SK-N-SH (cell line): Measurements from ENCODE around the gene C13orf42. TPM values are rescaled to one million over a fixed set of nuclear protein-coding genes. Genes with fewer than 3 reads are reported as not detected.

Experiments used
- CTCF ChIA-PET: fragments of 300-600, 350-600 bp; formaldehyde crosslinking; extraction: SDS; loops from one replicate; lab custom pipeline; 2021; lab: Yijun Ruan, JAX
- POLR2A ChIA-PET: fragments of 350-600 bp; sonication (Branson Sonifier 250); formaldehyde crosslinking; extraction: SDS; loops from one replicate; lab custom pipeline; 2020; ENCODE audit warnings: antibody characterized with exemption, inconsistent platforms; lab: Yijun Ruan, JAX
- DNase-seq: peaks from one replicate; pipeline ENCODE4 v3.0.0; 2012
- H2AFZ ChIP-seq: fragments of 200-600 bp; sonication (generic); 2 replicates; pipeline ENCODE4 v1.8.1; 2016; ENCODE audit warnings: antibody characterized with exemption, mild to moderate bottlenecking, low read depth
- H3F3A ChIP-seq: fragments of 200-600 bp; sonication (generic); replicated peaks from 2 replicates; pipeline ENCODE3; 2016; ENCODE audit warnings: antibody characterized with exemption, mild to moderate bottlenecking; ENCODE audit not compliant: insufficient read depth
- H3K27ac ChIP-seq, 2 experiments: fragments of 200-500 bp in 1 of 2; fragments of 200-600 bp in 1 of 2; sonication (Bioruptor generic) in 1 of 2; sonication (generic), shearing (Covaris generic) in 1 of 2; 2 replicates each; pipeline versions ENCODE4 v1.5.1 to v1.6.1; 2014 to 2016; ENCODE audit warnings: low read depth in 2 of 2, inconsistent platforms in 1 of 2, low read length in 1 of 2, mild to moderate bottlenecking in 1 of 2, mixed read lengths in 1 of 2
- H3K27me3 ChIP-seq: fragments of 200-600 bp; sonication (generic), shearing (Covaris generic); 2 replicates; pipeline ENCODE4 v1.6.1; 2016; ENCODE audit warnings: mixed run types; ENCODE audit not compliant: insufficient read depth
- H3K36me3 ChIP-seq, 2 experiments: fragments of 200-500 bp in 1 of 2; fragments of 200-600 bp in 1 of 2; sonication (Bioruptor generic) in 1 of 2; sonication (generic) in 1 of 2; replicated peaks in 1 of 2; 2 replicates each; pipeline versions ENCODE3 to v1.5.1; 2014 to 2016; ENCODE audit warnings: low read length in 1 of 2, mild to moderate bottlenecking in 1 of 2; ENCODE audit not compliant: insufficient read depth in 2 of 2, control insufficient read depth in 1 of 2
- H3K4me1 ChIP-seq, 2 experiments: fragments of 200-500 bp in 1 of 2; fragments of 200-600 bp in 1 of 2; sonication (Bioruptor generic) in 1 of 2; sonication (generic), shearing (Covaris generic) in 1 of 2; 2 replicates each; pipeline versions ENCODE4 v1.5.1 to v1.6.1; 2014 to 2016; ENCODE audit warnings: low read depth in 1 of 2, low read length in 1 of 2, mixed run types in 1 of 2; ENCODE audit not compliant: insufficient read depth in 2 of 2, control insufficient read depth in 1 of 2
- H3K4me2 ChIP-seq: fragments of 200-600 bp; sonication (generic), shearing (Covaris generic); 2 replicates; pipeline ENCODE4 v1.6.1; 2017; ENCODE audit warnings: mixed run types
- H3K4me3 ChIP-seq, 2 experiments: fragments of 200-500 bp in 1 of 2; fragments of 200-600 bp in 1 of 2; sonication (Bioruptor generic) in 1 of 2; sonication (generic), shearing (Covaris generic) in 1 of 2; 2 replicates each; pipeline versions ENCODE4 v1.5.1 to v1.8.1; 2014 to 2016; ENCODE audit warnings: low read depth in 2 of 2, inconsistent platforms in 1 of 2, low read length in 1 of 2, mild to moderate bottlenecking in 1 of 2, mixed read lengths in 1 of 2, moderate library complexity in 1 of 2
- H3K79me2 ChIP-seq: fragments of 200-600 bp; sonication (generic); 2 replicates; pipeline ENCODE4 v1.8.1; 2017; ENCODE audit warnings: mild to moderate bottlenecking; ENCODE audit not compliant: insufficient read depth
- H3K9ac ChIP-seq: fragments of 200-600 bp; sonication (generic); 2 replicates; pipeline ENCODE4 v1.6.1; 2017; ENCODE audit warnings: mixed run types
- H3K9me2 ChIP-seq: fragments of 200-600 bp; sonication (generic); 2 replicates; pipeline ENCODE4 v1.6.1; 2017; ENCODE audit warnings: mixed run types
- H3K9me3 ChIP-seq: fragments of 200-600 bp; sonication (generic); 2 replicates; pipeline ENCODE4 v1.6.1; 2017; ENCODE audit warnings: mixed run types, mild to moderate bottlenecking, moderate library complexity
- H4K20me1 ChIP-seq: fragments of 200-600 bp; sonication (generic); 2 replicates; pipeline ENCODE4 v1.6.1; 2017; ENCODE audit warnings: mild to moderate bottlenecking, mixed run types; ENCODE audit not compliant: insufficient read depth
- CHD2 ChIP-seq: fragments of 150-350 bp; IDR thresholded peaks from 2 replicates; pipeline ENCODE4 v1.6.1; 2018; ENCODE audit warnings: low read length; ENCODE audit not compliant: partially characterized antibody
- CTCF ChIP-seq: fragments of 200-600 bp; sonication (generic); IDR thresholded peaks from 2 replicates; pipeline ENCODE4 v1.6.1; 2017; ENCODE audit warnings: antibody characterized with exemption, mild to moderate bottlenecking, moderate library complexity
- ELF1 ChIP-seq: IDR thresholded peaks from 2 replicates; pipeline ENCODE4 v1.4.0; 2012
- EP300 ChIP-seq, 2 experiments: IDR thresholded peaks; 2 replicates each; pipeline versions ENCODE4 v1.4.0 to v1.6.1; 2012; ENCODE audit warnings: borderline replicate concordance in 1 of 2, low read depth in 1 of 2, low read length in 1 of 2
- FOSL2 ChIP-seq: IDR thresholded peaks from 2 replicates; pipeline ENCODE4 v1.4.0; 2012; ENCODE audit warnings: low read depth, mild to moderate bottlenecking, moderate library complexity, borderline replicate concordance
- MAX ChIP-seq: IDR thresholded peaks from 2 replicates; pipeline ENCODE4 v1.4.0; 2012; ENCODE audit warnings: low read depth
- MEF2A ChIP-seq: IDR thresholded peaks from 2 replicates; pipeline ENCODE4 v1.4.0; 2012; ENCODE audit warnings: low read depth, borderline replicate concordance
- NFIC ChIP-seq: IDR thresholded peaks from 2 replicates; pipeline ENCODE4 v1.4.0; 2012; ENCODE audit warnings: borderline replicate concordance
- POLR2AphosphoS5 ChIP-seq: IDR thresholded peaks from 2 replicates; pipeline ENCODE4 v1.6.1; 2012; ENCODE audit warnings: low read depth, low read length
- RXRA ChIP-seq: IDR thresholded peaks from 2 replicates; pipeline ENCODE4 v1.4.0; 2012; ENCODE audit warnings: low read depth, mild to moderate bottlenecking, borderline replicate concordance
- SMC3 ChIP-seq: IDR thresholded peaks from 2 replicates; pipeline ENCODE4 v1.6.1; 2012; ENCODE audit warnings: low read depth, low read length, improper control_type of control experiment
- TEAD4 ChIP-seq: IDR thresholded peaks from 2 replicates; pipeline ENCODE4 v1.4.0; 2012; ENCODE audit warnings: mild to moderate bottlenecking, borderline replicate concordance; ENCODE audit not compliant: insufficient read depth
- USF1 ChIP-seq: IDR thresholded peaks from 2 replicates; pipeline ENCODE4 v1.4.0; 2012; ENCODE audit warnings: low read depth, borderline replicate concordance
- USF2 ChIP-seq: fragments of 150-350 bp; IDR thresholded peaks from 2 replicates; pipeline ENCODE4 v1.6.1; 2017; ENCODE audit warnings: antibody characterized with exemption, low read length, low read depth, borderline replicate concordance
- ZBTB33 ChIP-seq: IDR thresholded peaks from 2 replicates; pipeline ENCODE4 v1.4.0; 2012; ENCODE audit warnings: low read depth, borderline replicate concordance
- WGBS: methylation state at CpG from one replicate; pipeline ENCODE4 v1.1.6; 2017; ENCODE audit warnings: low lambda C conversion rate; 5-methylcytosine and 5-hydroxymethylcytosine counted together
- polyA plus RNA-seq, 3 experiments: library from polyadenylated mRNA; depleted of rRNA; stranded (reverse); fragments of >200 nt; gene quantifications; 2 replicates each; pipeline ENCODE4 v1.2.3, GENCODE V29; 2012

Gene C13orf42
- polyA plus RNA-seq, 1 of the 3 experiments (the other 2 are of a cell fraction) = not detected

- H3F3A ChIP-seq = no peaks in the 10 kb centered on the region
- no peaks in the 10 kb centered on the region for H3K36me3 ChIP-seq
- H3K9me3 ChIP-seq = no peaks in the 10 kb centered on the region
- WGBS = 61% methylated on average over 14 of the region's 14 CpGs
- no peak for DNase-seq
- CTCF ChIA-PET = interaction anchor here (1.1 to 1.4 kb wide), 3 partner anchors 10 to 73 kb away, joined by 3 read pairs; no protein-coding TSS in a partner anchor
- TF ChIP-seq RXRA = no peak
- TF ChIP-seq MEF2A = no peak
- no peak for TF ChIP-seq ELF1
- TF ChIP-seq NFIC = no peak
- no peak for TF ChIP-seq EP300 (IDR thresholded peaks at IDR 0.05; ENCODE audit: borderline replicate concordance in 1 of 2, low read depth in 1 of 2, low read length in 1 of 2)
- no peak for TF ChIP-seq USF2
- TF ChIP-seq TEAD4 = no peak
- no peak for TF ChIP-seq ZBTB33
- no peak for TF ChIP-seq CTCF
- no peak for TF ChIP-seq SMC3
- no peak for TF ChIP-seq USF1
- TF ChIP-seq MAX = no peak
- no peak for TF ChIP-seq FOSL2
- no peak for TF ChIP-seq POLR2AphosphoS5
- TF ChIP-seq CHD2 = no peak
- no peak overlapping the region for H2AFZ ChIP-seq
- no peaks in the 10 kb centered on the region for H3K79me2 ChIP-seq
- H3K27me3 ChIP-seq = peaks cover 6% of the 10 kb centered on the region; the same call in 1 of the 2 replicates
- no peaks in the 10 kb centered on the region; a peak in 1 of 4 replicates for H3K4me1 ChIP-seq
- H3K9ac ChIP-seq = no peak overlapping the region
- no peaks in the 10 kb centered on the region for H3K9me2 ChIP-seq
- H4K20me1 ChIP-seq = no peaks in the 10 kb centered on the region
- POLR2A ChIA-PET = no interaction called here
- no peak overlapping the region for H3K27ac ChIP-seq
- no peak overlapping the region for H3K4me2 ChIP-seq
- no peak overlapping the region for H3K4me3 ChIP-seq
Observed at GRCh38 chr13:51050021-51050830, 60.8 kb downstream of the C13orf42 start.
